Memory B cell (primary cell): Measurements from ENCODE around the gene PDCD11.

Experiments used
- ATAC-seq: fragments of 150-1000 bp; cut with Tn5 transposase; 2 replicates; pipeline ENCODE4 v1.10.0; 2021; ENCODE audit warnings: low read depth, mild to moderate bottlenecking, moderate library complexity
- DNase-seq, 2 donors: peaks; one replicate each; pipeline ENCODE4 v3.0.0; 2022; ENCODE audit warnings: low spot score in 2 of 2
- H3K27ac Mint-ChIP-seq: one replicate; pipeline ENCODE4 v1.8.0; 2022; ENCODE audit warnings: mild to moderate bottlenecking, moderate library complexity, mixed read lengths
- H3K27me3 Mint-ChIP-seq: one replicate; pipeline ENCODE4 v1.8.0; 2022; ENCODE audit warnings: mixed read lengths
- H3K36me3 Mint-ChIP-seq: one replicate; pipeline ENCODE4 v1.8.0; 2022; ENCODE audit warnings: mild to moderate bottlenecking, mixed read lengths
- H3K4me1 Mint-ChIP-seq: one replicate; pipeline ENCODE4 v1.8.0; 2022; ENCODE audit warnings: mixed read lengths
- H3K4me3 Mint-ChIP-seq: one replicate; pipeline ENCODE4 v1.8.0; 2022; ENCODE audit warnings: mild to moderate bottlenecking, moderate library complexity, mixed read lengths
- H3K9me3 Mint-ChIP-seq: one replicate; pipeline ENCODE4 v1.8.0; 2022; ENCODE audit warnings: mixed read lengths

Gene PDCD11

GRCh38 chr10:103449208-103450144, 53.0 kb downstream of the PDCD11 start:
- Mint-ChIP-seq H3K36me3 (peaks cover 20% of the 10 kb centered on the region), H3K4me1 (peaks cover 36% of the 10 kb centered on the region), H3K4me3 (peak overlapping the region; percentile 69), H3K27me3 (no peaks in the 10 kb centered on the region), H3K9me3 (no peaks in the 10 kb centered on the region), H3K27ac (peak overlapping the region; percentile 74)
- ATAC-seq (no peak), DNase-seq (no peak)

GRCh38 chr10:103450201-103450695, 53.8 kb downstream of the PDCD11 start:
- Mint-ChIP-seq H3K9me3 (no peaks in the 10 kb centered on the region), H3K4me1 (peaks cover 34% of the 10 kb centered on the region), H3K36me3 (peaks cover 18% of the 10 kb centered on the region), H3K4me3 (peak overlapping the region; percentile 90), H3K27me3 (no peaks in the 10 kb centered on the region), H3K27ac (peak overlapping the region; percentile 74)
- DNase-seq (no peak), ATAC-seq (no peak)

- no peaks in the 10 kb centered on the region for H3K9me3 Mint-ChIP-seq
- H3K4me1 Mint-ChIP-seq = peaks cover 34% of the 10 kb centered on the region
- DNase-seq = no peak
Measured at GRCh38 chr10:103451091-103451813, 54.8 kb downstream of the PDCD11 start.

GRCh38 chr10:103451831-103452505, 55.5 kb downstream of the PDCD11 start, which contains the start of gene CALHM2:
TSS of gene CALHM2 (minus strand) at chr10:103452370. CDS start at chr10:103449941, 2,429 bp downstream.
- peaks cover 32% of the 10 kb centered on the region for H3K4me1 Mint-ChIP-seq
- peak; percentile 88 for ATAC-seq
- peak; percentile 35 to 42 for DNase-seq

More at GRCh38 chr10:103451091-103451813, 54.8 kb downstream of the PDCD11 start:
- Mint-ChIP-seq H3K27ac (peak overlapping the region; percentile 74), H3K4me3 (peak overlapping the region; percentile 90), H3K36me3 (peaks cover 17% of the 10 kb centered on the region), H3K27me3 (no peaks in the 10 kb centered on the region)
- peak; percentile 37 for ATAC-seq

GRCh38 chr10:103452506-103453230, 56.2 kb downstream of the PDCD11 start:
- Mint-ChIP-seq H3K4me3 (peak overlapping the region; percentile 90), H3K27ac (peak overlapping the region; percentile 74), H3K27me3 (no peaks in the 10 kb centered on the region), H3K36me3 (peaks cover 13% of the 10 kb centered on the region), H3K4me1 (peaks cover 34% of the 10 kb centered on the region), H3K9me3 (no peaks in the 10 kb centered on the region)
- ATAC-seq = no peak
- DNase-seq = no peak

More at GRCh38 chr10:103451831-103452505, 55.5 kb downstream of the PDCD11 start, which contains the start of gene CALHM2:
- H3K27ac Mint-ChIP-seq = peak within 1 kb of the TSS; percentile 74
- peak within 1 kb of the TSS; percentile 90 for H3K4me3 Mint-ChIP-seq
- peaks cover 14% of the 10 kb centered on the region for H3K36me3 Mint-ChIP-seq
- no peaks in the 10 kb centered on the region for H3K27me3 Mint-ChIP-seq
- no peaks in the 10 kb centered on the region for H3K9me3 Mint-ChIP-seq

GRCh38 chr10:103454026-103454425, 57.6 kb downstream of the PDCD11 start:
- Mint-ChIP-seq H3K9me3 (no peaks in the 10 kb centered on the region), H3K27ac (peak overlapping the region; percentile 8), H3K36me3 (peaks cover 7% of the 10 kb centered on the region), H3K4me1 (peaks cover 27% of the 10 kb centered on the region), H3K4me3 (peak overlapping the region; percentile 90), H3K27me3 (no peaks in the 10 kb centered on the region)
- no peak for DNase-seq
- no peak for ATAC-seq

- peaks cover 23% of the 10 kb centered on the region for H3K4me1 Mint-ChIP-seq
- no peaks in the 10 kb centered on the region for H3K9me3 Mint-ChIP-seq
- no peak overlapping the region for H3K4me3 Mint-ChIP-seq
- no peaks in the 10 kb centered on the region for H3K36me3 Mint-ChIP-seq
- no peak for ATAC-seq
- no peaks in the 10 kb centered on the region for H3K27me3 Mint-ChIP-seq
- no peak overlapping the region for H3K27ac Mint-ChIP-seq
- no peak for DNase-seq
Measured at GRCh38 chr10:103455235-103455634, 58.8 kb downstream of the PDCD11 start.

GRCh38 chr10:103456074-103456660, 59.7 kb downstream of the PDCD11 start:
- H3K27ac Mint-ChIP-seq = no peak overlapping the region
- H3K9me3 Mint-ChIP-seq = no peaks in the 10 kb centered on the region
- H3K36me3 Mint-ChIP-seq = no peaks in the 10 kb centered on the region
- DNase-seq = no peak
- no peak for ATAC-seq
- peaks cover 14% of the 10 kb centered on the region for H3K4me1 Mint-ChIP-seq
- no peaks in the 10 kb centered on the region for H3K27me3 Mint-ChIP-seq
- H3K4me3 Mint-ChIP-seq = no peak overlapping the region

- no peak for ATAC-seq
- no peak for DNase-seq
- Mint-ChIP-seq H3K4me3 (no peak overlapping the region), H3K27ac (peak overlapping the region; percentile 32), H3K9me3 (no peaks in the 10 kb centered on the region), H3K4me1 (peaks cover 12% of the 10 kb centered on the region), H3K36me3 (no peaks in the 10 kb centered on the region), H3K27me3 (no peaks in the 10 kb centered on the region)
Measured at GRCh38 chr10:103457176-103457712, 60.8 kb downstream of the PDCD11 start.

- Mint-ChIP-seq H3K27ac (no peak overlapping the region), H3K4me1 (peaks cover 14% of the 10 kb centered on the region)
Measured at GRCh38 chr10:103457896-103458583, 61.6 kb downstream of the PDCD11 start.

GRCh38 chr10:103458720-103459119, 62.3 kb downstream of the PDCD11 start, which contains the start of gene CALHM1:
TSS of gene CALHM1 (minus strand) at chr10:103458900. CDS start at chr10:103458751, 149 bp downstream.
- DNase-seq (no peak), ATAC-seq (peak; percentile 84)

More at GRCh38 chr10:103457896-103458583, 61.6 kb downstream of the PDCD11 start:
- peak overlapping the region; percentile 21 for H3K4me3 Mint-ChIP-seq
- DNase-seq = no peak
- no peaks in the 10 kb centered on the region for H3K27me3 Mint-ChIP-seq
- ATAC-seq = no peak
- no peaks in the 10 kb centered on the region for H3K36me3 Mint-ChIP-seq
- H3K9me3 Mint-ChIP-seq = no peaks in the 10 kb centered on the region

GRCh38 chr10:103459615-103460014, 63.2 kb downstream of the PDCD11 start:
- Mint-ChIP-seq H3K27ac (no peak overlapping the region), H3K4me1 (peaks cover 12% of the 10 kb centered on the region), H3K27me3 (no peaks in the 10 kb centered on the region), H3K9me3 (no peaks in the 10 kb centered on the region), H3K36me3 (no peaks in the 10 kb centered on the region), H3K4me3 (no peak overlapping the region)
- no peak for ATAC-seq
- DNase-seq = no peak

More at GRCh38 chr10:103458720-103459119, 62.3 kb downstream of the PDCD11 start, which contains the start of gene CALHM1:
- Mint-ChIP-seq H3K27ac (no peak within 1 kb of the TSS), H3K36me3 (no peaks in the 10 kb centered on the region), H3K9me3 (no peaks in the 10 kb centered on the region), H3K4me3 (peak within 1 kb of the TSS; percentile 21), H3K27me3 (no peaks in the 10 kb centered on the region), H3K4me1 (peaks cover 12% of the 10 kb centered on the region)
